ENCODE data around the gene INTS3.

- TF ChIP-seq CTCF (IDR thresholded peaks at IDR 0.05) (no peak), ZFX (IDR thresholded peaks at IDR 0.05; ENCODE audit: borderline replicate concordance) (no peak)
Measured at GRCh38 chr1:153799016-153799415, 71.2 kb downstream of the INTS3 start.

All from 22Rv1 (cell line).